DOHH2 (cell line): ENCODE measurements around the gene NTNG2.

Experiments used
- H3F3A ChIP-seq: fragments of 200-600 bp; sonication (generic), shearing (Covaris generic); 2 replicates; pipeline ENCODE4 v1.6.0; 2016; ENCODE audit warnings: antibody characterized with exemption, mild to moderate bottlenecking; ENCODE audit not compliant: control insufficient read depth, insufficient read depth
- H3K27ac ChIP-seq: fragments of 200-600 bp; sonication (generic); 2 replicates; pipeline ENCODE4 v1.5.1; 2014; ENCODE audit warnings: low read depth, mild to moderate bottlenecking, low read length, moderate library complexity
- H3K27me3 ChIP-seq: fragments of 200-600 bp; sonication (generic); 2 replicates; pipeline ENCODE4 v1.6.1; 2014; ENCODE audit warnings: mild to moderate bottlenecking, low read length, mixed read lengths; ENCODE audit not compliant: control insufficient read depth
- H3K36me3 ChIP-seq: fragments of 200-600 bp; sonication (generic); 2 replicates; pipeline ENCODE4 v1.6.1; 2014; ENCODE audit warnings: mild to moderate bottlenecking, low read length, moderate library complexity, mixed read lengths; ENCODE audit not compliant: control insufficient read depth
- H3K4me1 ChIP-seq: fragments of 200-600 bp; sonication (generic); 2 replicates; pipeline ENCODE4 v1.6.1; 2014; ENCODE audit warnings: mild to moderate bottlenecking, low read length, mixed read lengths; ENCODE audit not compliant: control insufficient read depth
- H3K4me2 ChIP-seq: fragments of 200-600 bp; sonication (generic); 2 replicates; pipeline ENCODE4 v1.6.0; 2014; ENCODE audit warnings: mild to moderate bottlenecking, low read length, moderate library complexity
- H3K4me3 ChIP-seq: fragments of 200-600 bp; sonication (generic); 2 replicates; pipeline ENCODE4 v1.5.1; 2014; ENCODE audit warnings: mild to moderate bottlenecking, low read length, mixed read lengths
- H3K79me2 ChIP-seq: fragments of 200-600 bp; sonication (generic); 2 replicates; pipeline ENCODE4 v1.6.1; 2014; ENCODE audit warnings: mild to moderate bottlenecking, low read length, mixed read lengths; ENCODE audit not compliant: control insufficient read depth
- H3K9me2 ChIP-seq: fragments of 200-600 bp; sonication (generic); replicated peaks from 2 replicates; pipeline ENCODE4 v1.6.1; 2014; ENCODE audit warnings: mild to moderate bottlenecking, low read length, mixed read lengths; ENCODE audit not compliant: control insufficient read depth
- H3K9me3 ChIP-seq: fragments of 200-600 bp; sonication (generic); 2 replicates; pipeline ENCODE4 v1.6.1; 2014; ENCODE audit warnings: antibody characterized with exemption, low read length, mixed read lengths; ENCODE audit not compliant: control insufficient read depth, insufficient read depth
- H4K20me1 ChIP-seq: fragments of 200-600 bp; sonication (generic); 2 replicates; pipeline ENCODE4 v1.6.0; 2014; ENCODE audit warnings: low read depth, mild to moderate bottlenecking, antibody characterized with exemption, low read length, moderate library complexity; ENCODE audit not compliant: control insufficient read depth, insufficient read depth
- CTCF ChIP-seq: fragments of 200-600 bp; sonication (generic); IDR thresholded peaks from one replicate; pipeline ENCODE4 v1.5.1; 2014; ENCODE audit warnings: antibody characterized with exemption, mild to moderate bottlenecking, low read depth, low read length; ENCODE audit not compliant: poor library complexity, severe bottlenecking
- EZH2phosphoT487 ChIP-seq: fragments of 200-600 bp; sonication (generic); IDR thresholded peaks from 2 replicates; pipeline ENCODE4 v1.6.1; 2017; ENCODE audit warnings: borderline replicate concordance, mild to moderate bottlenecking, antibody characterized with exemption, low read length, moderate library complexity, mixed read lengths

NTNG2 gene

GRCh38 chr9:132204883-132205282, 43.0 kb downstream of the NTNG2 start:
- TF ChIP-seq EZH2phosphoT487 (no peak), CTCF (no peak)
- Histone ChIP-seq H3K4me2 (no peak overlapping the region), H3F3A (no peaks in the 10 kb centered on the region), H3K27me3 (peaks cover 9% of the 10 kb centered on the region; the same call in 1 of the 2 replicates), H3K9me2 (no peaks in the 10 kb centered on the region), H3K9me3 (no peaks in the 10 kb centered on the region), H3K79me2 (no peaks in the 10 kb centered on the region), H3K4me3 (no peak overlapping the region), H3K36me3 (no peaks in the 10 kb centered on the region), H3K27ac (no peak overlapping the region), H3K4me1 (no peaks in the 10 kb centered on the region), H4K20me1 (no peaks in the 10 kb centered on the region)

- no peaks in the 10 kb centered on the region for H3F3A ChIP-seq
- H3K4me1 ChIP-seq = no peaks in the 10 kb centered on the region
- no peaks in the 10 kb centered on the region for H3K36me3 ChIP-seq
- H3K9me2 ChIP-seq = no peaks in the 10 kb centered on the region
- no peak overlapping the region for H3K4me2 ChIP-seq
- H3K79me2 ChIP-seq = no peaks in the 10 kb centered on the region
- no peak overlapping the region for H3K27ac ChIP-seq
- H3K27me3 ChIP-seq = no peaks in the 10 kb centered on the region
- no peaks in the 10 kb centered on the region for H4K20me1 ChIP-seq
- no peaks in the 10 kb centered on the region for H3K9me3 ChIP-seq
- no peak overlapping the region for H3K4me3 ChIP-seq
- TF ChIP-seq CTCF (no peak), EZH2phosphoT487 (no peak)
These were observed 45.4 kb downstream of the NTNG2 start for GRCh38 chr9:132207215-132207614.

- no peaks in the 10 kb centered on the region for H3K9me3 ChIP-seq
- no peaks in the 10 kb centered on the region for H3K9me2 ChIP-seq
- no peaks in the 10 kb centered on the region for H3K4me1 ChIP-seq
- no peaks in the 10 kb centered on the region for H4K20me1 ChIP-seq
- no peaks in the 10 kb centered on the region for H3K36me3 ChIP-seq
- H3F3A ChIP-seq = no peaks in the 10 kb centered on the region
- TF ChIP-seq CTCF = no peak
- no peak for TF ChIP-seq EZH2phosphoT487
- no peak overlapping the region for H3K4me2 ChIP-seq
- H3K79me2 ChIP-seq = no peaks in the 10 kb centered on the region
- no peak overlapping the region for H3K4me3 ChIP-seq
- no peak overlapping the region for H3K27ac ChIP-seq
- no peaks in the 10 kb centered on the region for H3K27me3 ChIP-seq
These were observed 46.2 kb downstream of the NTNG2 start for GRCh38 chr9:132207839-132208615.
